HEK293 (cell line): ENCODE results near the gene SPP2.

ENCODE experiments used
- CTCF ChIA-PET: fragments of 350-600 bp; formaldehyde crosslinking; extraction: SDS; loops from one replicate; lab custom pipeline; 2021; ENCODE audit warnings: antibody characterized with exemption; lab: Yijun Ruan, JAX
- POLR2A ChIA-PET: fragments of 300-600 bp; formaldehyde crosslinking; extraction: SDS; loops from one replicate; lab custom pipeline; 2020; ENCODE audit warnings: antibody characterized with exemption, inconsistent platforms; lab: Yijun Ruan, JAX
- H3K27ac ChIP-seq: fragments of 200-500 bp; sonication (Bioruptor generic); 2 replicates; pipeline ENCODE4 v1.5.1; 2014; ENCODE audit warnings: low read depth, low read length, control low read depth, inconsistent platforms; ENCODE audit errors: extremely low read depth
- H3K36me3 ChIP-seq, 2 experiments: fragments of 200-500 bp in 1 of 2; sonication (Bioruptor generic) in 1 of 2; 1 replicate in 1 of 2; 2 replicates in 1 of 2; pipeline ENCODE4 v1.5.1; 2014 to 2017; ENCODE audit warnings: inconsistent platforms in 2 of 2, low read length in 2 of 2; ENCODE audit not compliant: control insufficient read depth in 2 of 2, insufficient read depth in 1 of 2
- H3K4me1 ChIP-seq: fragments of 200-500 bp; sonication (Bioruptor generic); 2 replicates; pipeline ENCODE4 v1.5.1; 2014; ENCODE audit warnings: mild to moderate bottlenecking, low read length, inconsistent platforms; ENCODE audit not compliant: control insufficient read depth, insufficient read depth
- H3K4me3 ChIP-seq: 2 replicates; pipeline ENCODE4 v1.5.1; 2011; ENCODE audit warnings: low read depth, mild to moderate bottlenecking, control low read depth, low read length, moderate library complexity
- H3K9me3 ChIP-seq: fragments of 200-500 bp; sonication (Bioruptor generic); 2 replicates; pipeline ENCODE4 v1.5.1; 2014; ENCODE audit warnings: low read depth, low read length, inconsistent platforms; ENCODE audit not compliant: control insufficient read depth, insufficient read depth
- BCL11B ChIP-seq: fragments of 450-650 bp; formaldehyde crosslinking; IDR thresholded peaks from 2 replicates; pipeline ENCODE4 v1.5.1; 2016; ENCODE audit warnings: low read depth, missing biosample characterization, missing genetic modification characterization
- ZBTB48 ChIP-seq: fragments of 450-650 bp; formaldehyde crosslinking; IDR thresholded peaks from 2 replicates; pipeline ENCODE4 v1.5.1; 2016; ENCODE audit warnings: missing biosample characterization, missing genetic modification characterization
- ZFP41 ChIP-seq: fragments of 450-650 bp; formaldehyde crosslinking; IDR thresholded peaks from 2 replicates; pipeline ENCODE4 v1.5.1; 2016; ENCODE audit warnings: missing biosample characterization, missing genetic modification characterization, borderline replicate concordance
- ZIC2 ChIP-seq: fragments of 450-650 bp; formaldehyde crosslinking; IDR thresholded peaks from 2 replicates; pipeline ENCODE4 v1.5.1; 2016; ENCODE audit warnings: missing biosample characterization, missing genetic modification characterization
- ZNF138 ChIP-seq: fragments of 450-650 bp; formaldehyde crosslinking; IDR thresholded peaks from 2 replicates; pipeline ENCODE4 v1.5.1; 2016; ENCODE audit warnings: missing biosample characterization, missing genetic modification characterization, borderline replicate concordance
- ZNF140 ChIP-seq: fragments of 450-650 bp; formaldehyde crosslinking; IDR thresholded peaks from 2 replicates; pipeline ENCODE4 v1.5.1; 2016; ENCODE audit warnings: missing biosample characterization, missing genetic modification characterization
- ZNF169 ChIP-seq: fragments of 450-650 bp; formaldehyde crosslinking; IDR thresholded peaks from 2 replicates; pipeline ENCODE4 v1.5.1; 2016; ENCODE audit warnings: missing biosample characterization, missing genetic modification characterization
- ZNF248 ChIP-seq: fragments of 450-650 bp; formaldehyde crosslinking; IDR thresholded peaks from 2 replicates; pipeline ENCODE4 v1.5.1; 2017; ENCODE audit warnings: missing biosample characterization, missing genetic modification characterization
- ZNF416 ChIP-seq: fragments of 450-650 bp; formaldehyde crosslinking; IDR thresholded peaks from 2 replicates; pipeline ENCODE4 v1.5.1; 2016; ENCODE audit warnings: missing biosample characterization, missing genetic modification characterization
- ZNF473 ChIP-seq: fragments of 450-650 bp; formaldehyde crosslinking; IDR thresholded peaks from 2 replicates; pipeline ENCODE4 v1.5.1; 2017; ENCODE audit warnings: missing biosample characterization, missing genetic modification characterization
- ZNF514 ChIP-seq: fragments of 450-650 bp; formaldehyde crosslinking; IDR thresholded peaks from 2 replicates; pipeline ENCODE4 v1.5.1; 2016; ENCODE audit warnings: missing biosample characterization, missing genetic modification characterization
- ZNF529 ChIP-seq: fragments of 450-650 bp; formaldehyde crosslinking; IDR thresholded peaks from 2 replicates; pipeline ENCODE4 v1.5.1; 2017; ENCODE audit warnings: missing genetic modification characterization, missing biosample characterization; ENCODE audit not compliant: insufficient replicate concordance
- ZNF629 ChIP-seq: fragments of 450-650 bp; formaldehyde crosslinking; IDR thresholded peaks from 2 replicates; pipeline ENCODE4 v1.5.1; 2017; ENCODE audit warnings: missing biosample characterization, missing genetic modification characterization
- ZNF664 ChIP-seq: fragments of 450-650 bp; formaldehyde crosslinking; IDR thresholded peaks from 2 replicates; pipeline ENCODE4 v1.5.1; 2016; ENCODE audit warnings: missing biosample characterization, missing genetic modification characterization
- ZNF701 ChIP-seq: fragments of 450-650 bp; formaldehyde crosslinking; IDR thresholded peaks from 2 replicates; pipeline ENCODE4 v1.5.1; 2016; ENCODE audit warnings: missing biosample characterization, missing genetic modification characterization
- ZNF747 ChIP-seq: fragments of 450-650 bp; formaldehyde crosslinking; IDR thresholded peaks from 2 replicates; pipeline ENCODE4 v1.5.1; 2016; ENCODE audit warnings: missing biosample characterization, missing genetic modification characterization
- ZNF830 ChIP-seq: fragments of 450-650 bp; IDR thresholded peaks from 2 replicates; pipeline ENCODE4 v1.5.0; 2018; ENCODE audit warnings: missing biosample characterization, missing genetic modification characterization, low read depth, mild to moderate bottlenecking, moderate library complexity
- ZNF837 ChIP-seq: fragments of 450-650 bp; formaldehyde crosslinking; IDR thresholded peaks from 2 replicates; pipeline ENCODE4 v1.5.1; 2016; ENCODE audit warnings: missing biosample characterization, missing genetic modification characterization
- TF ChIP-seq, protein P1 (sequence below): fragments of 450-650 bp; formaldehyde crosslinking; IDR thresholded peaks from 2 replicates; pipeline ENCODE4 v1.5.1; 2016; ENCODE audit warnings: missing biosample characterization, missing genetic modification characterization, borderline replicate concordance
- TF ChIP-seq, protein P2 (sequence below): fragments of 450-650 bp; formaldehyde crosslinking; IDR thresholded peaks from 2 replicates; pipeline ENCODE4 v1.5.1; 2016; ENCODE audit warnings: missing biosample characterization, missing genetic modification characterization, borderline replicate concordance
- TF ChIP-seq, protein P3 (sequence below): fragments of 450-650 bp; formaldehyde crosslinking; IDR thresholded peaks from 2 replicates; pipeline ENCODE4 v1.5.1; 2017; ENCODE audit warnings: missing biosample characterization, missing genetic modification characterization
- TF ChIP-seq, protein P4 (sequence below): fragments of 450-650 bp; IDR thresholded peaks from 2 replicates; pipeline ENCODE4 v1.5.1; 2018; ENCODE audit warnings: missing biosample characterization, missing genetic modification characterization

Gene SPP2

DNA sequence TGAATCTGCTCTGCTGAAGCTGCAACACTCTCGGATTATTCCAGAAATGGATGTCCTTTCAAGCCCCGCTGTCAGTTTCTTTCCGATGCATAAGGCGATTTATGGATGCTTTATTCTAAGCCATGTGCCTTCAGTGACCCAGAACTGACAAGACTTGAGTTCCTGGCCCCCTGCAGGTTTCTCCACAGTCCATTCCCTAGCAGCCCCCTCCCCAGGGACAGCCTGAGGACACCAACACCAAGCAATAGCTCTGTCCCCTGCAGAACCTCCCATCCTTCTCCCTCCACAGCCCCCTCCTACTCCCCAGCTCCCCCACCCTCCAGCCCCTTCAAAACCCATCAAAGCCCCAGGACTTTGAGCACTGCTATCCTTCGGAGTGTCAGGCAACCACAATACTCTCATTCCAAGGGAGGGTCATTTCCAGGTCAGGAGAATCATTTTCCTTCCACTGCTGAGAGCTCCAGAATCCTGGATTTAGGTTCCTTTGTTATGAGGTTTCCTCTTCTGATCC, 24.6 kb upstream of the SPP2 start:
- no peak for TF ChIP-seq ZNF248 (tag by site-specific recombination)
- no peak for TF ChIP-seq ZNF140 (tag by site-specific recombination)
- no peak for TF ChIP-seq ZNF529
- TF ChIP-seq ZNF138 (tag by site-specific recombination) = no peak
- TF ChIP-seq ZNF747 (tag by site-specific recombination) = no peak
- TF ChIP-seq, protein P1, sequence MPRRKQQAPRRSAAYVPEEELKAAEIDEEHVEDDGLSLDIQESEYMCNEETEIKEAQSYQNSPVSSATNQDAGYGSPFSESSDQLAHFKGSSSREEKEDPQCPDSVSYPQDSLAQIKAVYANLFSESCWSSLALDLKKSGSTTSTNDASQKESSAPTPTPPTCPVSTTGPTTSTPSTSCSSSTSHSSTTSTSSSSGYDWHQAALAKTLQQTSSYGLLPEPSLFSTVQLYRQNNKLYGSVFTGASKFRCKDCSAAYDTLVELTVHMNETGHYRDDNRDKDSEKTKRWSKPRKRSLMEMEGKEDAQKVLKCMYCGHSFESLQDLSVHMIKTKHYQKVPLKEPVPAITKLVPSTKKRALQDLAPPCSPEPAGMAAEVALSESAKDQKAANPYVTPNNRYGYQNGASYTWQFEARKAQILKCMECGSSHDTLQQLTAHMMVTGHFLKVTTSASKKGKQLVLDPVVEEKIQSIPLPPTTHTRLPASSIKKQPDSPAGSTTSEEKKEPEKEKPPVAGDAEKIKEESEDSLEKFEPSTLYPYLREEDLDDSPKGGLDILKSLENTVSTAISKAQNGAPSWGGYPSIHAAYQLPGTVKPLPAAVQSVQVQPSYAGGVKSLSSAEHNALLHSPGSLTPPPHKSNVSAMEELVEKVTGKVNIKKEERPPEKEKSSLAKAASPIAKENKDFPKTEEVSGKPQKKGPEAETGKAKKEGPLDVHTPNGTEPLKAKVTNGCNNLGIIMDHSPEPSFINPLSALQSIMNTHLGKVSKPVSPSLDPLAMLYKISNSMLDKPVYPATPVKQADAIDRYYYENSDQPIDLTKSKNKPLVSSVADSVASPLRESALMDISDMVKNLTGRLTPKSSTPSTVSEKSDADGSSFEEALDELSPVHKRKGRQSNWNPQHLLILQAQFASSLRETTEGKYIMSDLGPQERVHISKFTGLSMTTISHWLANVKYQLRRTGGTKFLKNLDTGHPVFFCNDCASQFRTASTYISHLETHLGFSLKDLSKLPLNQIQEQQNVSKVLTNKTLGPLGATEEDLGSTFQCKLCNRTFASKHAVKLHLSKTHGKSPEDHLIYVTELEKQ (tag by site-specific recombination) = no peak
- TF ChIP-seq ZBTB48 (tag by site-specific recombination) = no peak
- TF ChIP-seq ZNF664 = no peak
- TF ChIP-seq ZNF473 (tag by site-specific recombination) = no peak
- TF ChIP-seq ZNF629 = no peak
- TF ChIP-seq ZNF514 (tag by site-specific recombination) = no peak
- TF ChIP-seq, protein P2, sequence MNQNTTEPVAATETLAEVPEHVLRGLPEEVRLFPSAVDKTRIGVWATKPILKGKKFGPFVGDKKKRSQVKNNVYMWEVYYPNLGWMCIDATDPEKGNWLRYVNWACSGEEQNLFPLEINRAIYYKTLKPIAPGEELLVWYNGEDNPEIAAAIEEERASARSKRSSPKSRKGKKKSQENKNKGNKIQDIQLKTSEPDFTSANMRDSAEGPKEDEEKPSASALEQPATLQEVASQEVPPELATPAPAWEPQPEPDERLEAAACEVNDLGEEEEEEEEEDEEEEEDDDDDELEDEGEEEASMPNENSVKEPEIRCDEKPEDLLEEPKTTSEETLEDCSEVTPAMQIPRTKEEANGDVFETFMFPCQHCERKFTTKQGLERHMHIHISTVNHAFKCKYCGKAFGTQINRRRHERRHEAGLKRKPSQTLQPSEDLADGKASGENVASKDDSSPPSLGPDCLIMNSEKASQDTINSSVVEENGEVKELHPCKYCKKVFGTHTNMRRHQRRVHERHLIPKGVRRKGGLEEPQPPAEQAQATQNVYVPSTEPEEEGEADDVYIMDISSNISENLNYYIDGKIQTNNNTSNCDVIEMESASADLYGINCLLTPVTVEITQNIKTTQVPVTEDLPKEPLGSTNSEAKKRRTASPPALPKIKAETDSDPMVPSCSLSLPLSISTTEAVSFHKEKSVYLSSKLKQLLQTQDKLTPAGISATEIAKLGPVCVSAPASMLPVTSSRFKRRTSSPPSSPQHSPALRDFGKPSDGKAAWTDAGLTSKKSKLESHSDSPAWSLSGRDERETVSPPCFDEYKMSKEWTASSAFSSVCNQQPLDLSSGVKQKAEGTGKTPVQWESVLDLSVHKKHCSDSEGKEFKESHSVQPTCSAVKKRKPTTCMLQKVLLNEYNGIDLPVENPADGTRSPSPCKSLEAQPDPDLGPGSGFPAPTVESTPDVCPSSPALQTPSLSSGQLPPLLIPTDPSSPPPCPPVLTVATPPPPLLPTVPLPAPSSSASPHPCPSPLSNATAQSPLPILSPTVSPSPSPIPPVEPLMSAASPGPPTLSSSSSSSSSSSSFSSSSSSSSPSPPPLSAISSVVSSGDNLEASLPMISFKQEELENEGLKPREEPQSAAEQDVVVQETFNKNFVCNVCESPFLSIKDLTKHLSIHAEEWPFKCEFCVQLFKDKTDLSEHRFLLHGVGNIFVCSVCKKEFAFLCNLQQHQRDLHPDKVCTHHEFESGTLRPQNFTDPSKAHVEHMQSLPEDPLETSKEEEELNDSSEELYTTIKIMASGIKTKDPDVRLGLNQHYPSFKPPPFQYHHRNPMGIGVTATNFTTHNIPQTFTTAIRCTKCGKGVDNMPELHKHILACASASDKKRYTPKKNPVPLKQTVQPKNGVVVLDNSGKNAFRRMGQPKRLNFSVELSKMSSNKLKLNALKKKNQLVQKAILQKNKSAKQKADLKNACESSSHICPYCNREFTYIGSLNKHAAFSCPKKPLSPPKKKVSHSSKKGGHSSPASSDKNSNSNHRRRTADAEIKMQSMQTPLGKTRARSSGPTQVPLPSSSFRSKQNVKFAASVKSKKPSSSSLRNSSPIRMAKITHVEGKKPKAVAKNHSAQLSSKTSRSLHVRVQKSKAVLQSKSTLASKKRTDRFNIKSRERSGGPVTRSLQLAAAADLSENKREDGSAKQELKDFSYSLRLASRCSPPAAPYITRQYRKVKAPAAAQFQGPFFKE (tag by site-specific recombination) = no peak
- TF ChIP-seq ZNF701 = no peak
- TF ChIP-seq ZNF416 = no peak
- TF ChIP-seq ZFP41 (tag by site-specific recombination) = no peak
- H3K4me1 ChIP-seq = no peaks in the 10 kb centered on the region
- no peak overlapping the region for H3K27ac ChIP-seq
- no peaks in the 10 kb centered on the region for H3K9me3 ChIP-seq
- H3K4me3 ChIP-seq = no peak overlapping the region
- POLR2A ChIA-PET = no interaction called here
- no peaks in the 10 kb centered on the region for H3K36me3 ChIP-seq
- CTCF ChIA-PET = no interaction called here

DNA sequence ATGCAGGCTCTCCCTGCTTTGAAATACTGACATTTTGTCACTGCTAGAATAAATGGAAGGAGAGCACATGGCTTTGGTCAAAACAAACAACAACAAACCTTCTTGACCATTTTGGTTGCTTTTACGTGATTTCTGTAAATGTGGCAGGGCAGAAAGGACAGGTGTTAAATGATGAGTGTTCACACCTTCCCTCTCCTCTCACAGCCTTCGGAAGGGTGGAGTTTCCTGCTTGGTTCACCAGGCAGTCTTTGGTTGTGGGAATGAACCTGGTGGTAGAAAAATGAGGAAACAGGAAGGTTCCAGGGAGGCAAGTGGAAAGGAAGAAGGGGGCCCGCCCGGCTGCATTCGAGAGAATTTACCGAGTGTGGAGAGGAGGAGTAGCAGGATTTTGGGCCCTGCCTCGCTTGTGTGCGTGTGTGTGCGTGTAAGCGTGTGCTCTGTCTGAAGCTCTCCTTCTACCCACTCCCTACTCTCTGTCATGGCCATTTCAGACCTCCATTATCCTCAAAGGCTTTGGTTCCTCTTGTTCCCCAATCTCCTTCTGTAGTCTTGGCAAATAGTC, 23.7 kb upstream of the SPP2 start:
- Histone ChIP-seq H3K9me3 (no peaks in the 10 kb centered on the region), H3K4me1 (no peaks in the 10 kb centered on the region), H3K4me3 (no peak overlapping the region), H3K36me3 (no peaks in the 10 kb centered on the region), H3K27ac (no peak overlapping the region)
- ChIA-PET POLR2A (no interaction called here), CTCF (no interaction called here)
- no peak for TF ChIP-seq ZIC2 (tag by site-specific recombination)
- TF ChIP-seq, protein P3, sequence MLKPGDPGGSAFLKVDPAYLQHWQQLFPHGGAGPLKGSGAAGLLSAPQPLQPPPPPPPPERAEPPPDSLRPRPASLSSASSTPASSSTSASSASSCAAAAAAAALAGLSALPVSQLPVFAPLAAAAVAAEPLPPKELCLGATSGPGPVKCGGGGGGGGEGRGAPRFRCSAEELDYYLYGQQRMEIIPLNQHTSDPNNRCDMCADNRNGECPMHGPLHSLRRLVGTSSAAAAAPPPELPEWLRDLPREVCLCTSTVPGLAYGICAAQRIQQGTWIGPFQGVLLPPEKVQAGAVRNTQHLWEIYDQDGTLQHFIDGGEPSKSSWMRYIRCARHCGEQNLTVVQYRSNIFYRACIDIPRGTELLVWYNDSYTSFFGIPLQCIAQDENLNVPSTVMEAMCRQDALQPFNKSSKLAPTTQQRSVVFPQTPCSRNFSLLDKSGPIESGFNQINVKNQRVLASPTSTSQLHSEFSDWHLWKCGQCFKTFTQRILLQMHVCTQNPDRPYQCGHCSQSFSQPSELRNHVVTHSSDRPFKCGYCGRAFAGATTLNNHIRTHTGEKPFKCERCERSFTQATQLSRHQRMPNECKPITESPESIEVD (tag by site-specific recombination) = no peak
- no peak for TF ChIP-seq ZNF830 (tag by site-specific recombination)
- no peak for TF ChIP-seq ZNF169
- no peak for TF ChIP-seq BCL11B (tag by site-specific recombination)
- TF ChIP-seq, protein P4, sequence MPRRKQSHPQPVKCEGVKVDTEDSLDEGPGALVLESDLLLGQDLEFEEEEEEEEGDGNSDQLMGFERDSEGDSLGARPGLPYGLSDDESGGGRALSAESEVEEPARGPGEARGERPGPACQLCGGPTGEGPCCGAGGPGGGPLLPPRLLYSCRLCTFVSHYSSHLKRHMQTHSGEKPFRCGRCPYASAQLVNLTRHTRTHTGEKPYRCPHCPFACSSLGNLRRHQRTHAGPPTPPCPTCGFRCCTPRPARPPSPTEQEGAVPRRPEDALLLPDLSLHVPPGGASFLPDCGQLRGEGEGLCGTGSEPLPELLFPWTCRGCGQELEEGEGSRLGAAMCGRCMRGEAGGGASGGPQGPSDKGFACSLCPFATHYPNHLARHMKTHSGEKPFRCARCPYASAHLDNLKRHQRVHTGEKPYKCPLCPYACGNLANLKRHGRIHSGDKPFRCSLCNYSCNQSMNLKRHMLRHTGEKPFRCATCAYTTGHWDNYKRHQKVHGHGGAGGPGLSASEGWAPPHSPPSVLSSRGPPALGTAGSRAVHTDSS (tag by site-specific recombination) = no peak
- no peak for TF ChIP-seq ZNF837 (tag by site-specific recombination)
